Measurements from ENCODE around the gene SERPINA1. TPM values are rescaled to one million over a fixed set of nuclear protein-coding genes. Genes with fewer than 3 reads are reported as not detected.

SERPINA1 gene
- total RNA-seq, 1 experiment from 2014 or later, result 0.89 TPM

DNA sequence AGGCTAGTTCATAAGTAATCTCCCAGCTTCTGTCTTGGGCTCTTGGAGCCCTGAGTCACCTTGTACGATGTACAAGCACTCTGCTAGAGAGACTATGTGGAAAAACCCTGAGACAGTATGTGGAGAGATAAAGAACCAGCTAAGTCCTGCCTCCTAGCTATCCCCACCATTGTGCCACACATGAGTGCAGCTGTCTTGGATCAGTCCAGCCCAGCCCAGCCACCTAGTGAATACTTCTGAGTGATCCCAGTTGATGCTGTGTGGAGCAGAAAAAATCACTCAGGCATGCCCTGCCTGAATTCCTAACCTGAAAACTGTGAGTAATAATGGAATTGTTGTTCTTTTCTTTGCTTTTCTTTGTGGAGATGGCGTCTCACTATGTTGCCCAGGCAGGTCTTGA lies 60.2 kb downstream of the SERPINA1 start:
- H3K9me3 ChIP-seq, result no peaks in the 10 kb centered on the region
- H3K27me3 ChIP-seq, result no peaks in the 10 kb centered on the region
- no peak overlapping the region for H3K4me3 ChIP-seq
- no peaks in the 10 kb centered on the region for H3K36me3 ChIP-seq
- no peak for DNase-seq

Other genes starting within 250 kb of the SERPINA1 start
- gene PPP4R4, start 214.3 kb downstream of the SERPINA1 start, total RNA-seq (2014; rRNA removed; shearing (Covaris generic); ENCODE audit: low replicate concordance), result 0.23 TPM in 1 of 2 replicates, not detected in the other
- gene SERPINA10, start 95.3 kb downstream of the SERPINA1 start, total RNA-seq (2014; rRNA removed; shearing (Covaris generic); ENCODE audit: low replicate concordance), result not detected in 2 replicates
- gene SERPINA6, start 65.3 kb downstream of the SERPINA1 start, total RNA-seq (2014; rRNA removed; shearing (Covaris generic); ENCODE audit: low replicate concordance), result not detected in 2 replicates
- not detected in 2 replicates for gene SERPINA2, start 21.9 kb downstream of the SERPINA1 start, total RNA-seq (2014; rRNA removed; shearing (Covaris generic); ENCODE audit: low replicate concordance)
- not detected in 2 replicates for gene SERPINA11, start 64.2 kb upstream of the SERPINA1 start, total RNA-seq (2014; rRNA removed; shearing (Covaris generic); ENCODE audit: low replicate concordance)
- gene SERPINA9, start 87.6 kb upstream of the SERPINA1 start, total RNA-seq (2014; rRNA removed; shearing (Covaris generic); ENCODE audit: low replicate concordance), result not detected in 2 replicates
- not detected in 2 replicates for gene SERPINA12, start 120.9 kb upstream of the SERPINA1 start, total RNA-seq (2014; rRNA removed; shearing (Covaris generic); ENCODE audit: low replicate concordance)
- not detected in 2 replicates for gene SERPINA4, start 172.8 kb upstream of the SERPINA1 start, total RNA-seq (2014; rRNA removed; shearing (Covaris generic); ENCODE audit: low replicate concordance)
- not detected in 2 replicates for gene SERPINA5, start 192.8 kb upstream of the SERPINA1 start, total RNA-seq (2014; rRNA removed; shearing (Covaris generic); ENCODE audit: low replicate concordance)
- 0.57 TPM in 1 of 2 replicates, not detected in the other for gene SERPINA3, start 223.8 kb upstream of the SERPINA1 start, total RNA-seq (2014; rRNA removed; shearing (Covaris generic); ENCODE audit: low replicate concordance)